Stimulated activated CD4-positive, alpha-beta T cell treated with anti-CD3 and anti-CD28 coated beads, Interleukin-12 subunit alpha, Interleukin-12 subunit beta, amount 100 ng/mL, for 24 hours (primary cell): Measurements from ENCODE around the gene AREG.

ENCODE experiments used
- DNase-seq, 2 experiments: peaks; one replicate each; pipeline ENCODE4 v3.0.0-alpha.2; 2020; ENCODE audit warnings: low read depth in 2 of 2

The AREG gene

GRCh38 chr4:74463123-74463522 lies 18.2 kb downstream of the AREG start:
- DNase-seq = no peak

GRCh38 chr4:74464291-74464690 lies 19.4 kb downstream of the AREG start:
- DNase-seq = no peak

GRCh38 chr4:74466242-74466641 lies 21.3 kb downstream of the AREG start:
- DNase-seq = no peak

- no peak for DNase-seq
Measured at GRCh38 chr4:74471264-74471663, 26.3 kb downstream of the AREG start.

GRCh38 chr4:74473155-74473811 lies 28.3 kb downstream of the AREG start:
- DNase-seq = no peak

GRCh38 chr4:74474345-74475090 lies 29.6 kb downstream of the AREG start:
- no peak for DNase-seq

- DNase-seq = no peak
Measured at GRCh38 chr4:74475091-74475800, 30.3 kb downstream of the AREG start.

- no peak for DNase-seq
Measured at GRCh38 chr4:74475946-74476345, 31.0 kb downstream of the AREG start.

GRCh38 chr4:74479009-74479408 lies 34.1 kb downstream of the AREG start:
- DNase-seq = no peak

- DNase-seq = no peak
Measured at GRCh38 chr4:74480267-74480666, 35.3 kb downstream of the AREG start.

GRCh38 chr4:74481891-74482609 lies 37.1 kb downstream of the AREG start:
- no peak for DNase-seq

- no peak for DNase-seq
Measured at GRCh38 chr4:74483226-74483911, 38.4 kb downstream of the AREG start.

- no peak for DNase-seq
Measured at GRCh38 chr4:74486905-74487304, 42.0 kb downstream of the AREG start.

- DNase-seq = no peak
Measured at GRCh38 chr4:74487771-74488170, 42.8 kb downstream of the AREG start.

- DNase-seq = no peak
Measured at GRCh38 chr4:74490736-74491135, 45.8 kb downstream of the AREG start.

GRCh38 chr4:74499986-74500781 lies 55.2 kb downstream of the AREG start:
- DNase-seq = no peak

- no peak for DNase-seq
Measured at GRCh38 chr4:74501579-74501978, 56.6 kb downstream of the AREG start.

GRCh38 chr4:74503580-74503979 lies 58.6 kb downstream of the AREG start:
- no peak for DNase-seq

GRCh38 chr4:74504212-74504611 lies 59.3 kb downstream of the AREG start:
- DNase-seq = no peak
